Effector memory CD8-positive, alpha-beta T cell (primary cell): Measurements from ENCODE around the gene SLIT3.

Experiments used
- ATAC-seq: fragments of 150-1000 bp; cut with Tn5 transposase; replicated peaks from 2 replicates; pipeline ENCODE4 v1.10.0; 2021; ENCODE audit warnings: mild to moderate bottlenecking, moderate library complexity
- DNase-seq, 3 experiments: peaks; one replicate each; pipeline ENCODE4 v3.0.0; 2021
- H3K27ac Mint-ChIP-seq, 2 donors: one replicate each; pipeline ENCODE4 v1.8.0; 2022; ENCODE audit warnings: mild to moderate bottlenecking in 2 of 2, mixed read lengths in 2 of 2, moderate library complexity in 2 of 2
- H3K27me3 Mint-ChIP-seq, 2 donors: one replicate each; pipeline ENCODE4 v1.8.0; 2022; ENCODE audit warnings: mixed read lengths in 2 of 2
- H3K36me3 Mint-ChIP-seq: one replicate; pipeline ENCODE4 v1.8.0; 2022; ENCODE audit warnings: mild to moderate bottlenecking, moderate library complexity, mixed read lengths; ENCODE audit not compliant: insufficient read depth
- H3K4me1 Mint-ChIP-seq, 2 donors: one replicate each; pipeline ENCODE4 v1.8.0; 2022; ENCODE audit warnings: low read depth in 2 of 2, mixed read lengths in 2 of 2
- H3K4me3 Mint-ChIP-seq, 2 donors: one replicate each; pipeline ENCODE4 v1.8.0; 2022; ENCODE audit warnings: mild to moderate bottlenecking in 2 of 2, mixed read lengths in 2 of 2, moderate library complexity in 2 of 2
- H3K9me3 Mint-ChIP-seq, 2 donors: one replicate each; pipeline ENCODE4 v1.8.0; 2022; ENCODE audit warnings: mixed read lengths in 2 of 2

SLIT3 gene

DNA sequence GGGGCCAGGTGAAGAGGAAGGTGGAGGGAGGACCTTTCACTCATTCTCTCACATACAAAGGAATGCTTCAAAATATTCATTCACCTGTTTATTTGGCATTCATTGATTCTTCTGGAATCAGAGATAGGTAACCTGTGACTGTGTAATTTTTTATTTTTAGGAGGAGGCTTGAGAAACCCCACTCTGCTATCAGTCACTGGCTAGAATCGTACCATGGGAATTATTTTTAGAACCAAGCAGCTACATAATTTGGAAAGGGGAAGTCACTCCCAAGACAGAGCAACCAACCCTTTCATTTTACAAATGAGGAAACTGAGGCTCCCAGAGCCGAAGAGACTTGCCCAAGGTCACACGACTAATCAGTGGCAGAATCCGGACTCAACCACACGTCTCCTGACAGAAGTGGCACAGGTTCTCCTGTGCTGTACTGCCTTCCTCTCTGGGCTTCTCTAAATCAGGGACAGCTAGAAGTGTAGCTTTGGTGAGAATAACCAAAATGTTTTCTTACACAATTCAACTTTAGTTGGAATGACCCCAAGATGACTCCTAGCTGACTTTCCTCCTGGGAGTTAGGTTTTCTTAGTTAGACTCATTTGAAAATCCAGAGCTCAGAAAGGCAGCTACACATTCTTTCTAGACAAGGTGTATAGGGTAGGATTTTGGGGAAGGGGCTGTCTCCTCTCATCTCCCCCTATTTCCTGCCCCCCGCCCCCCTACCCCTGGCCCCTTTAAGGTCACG lies 457.5 kb downstream of the SLIT3 start:
- Mint-ChIP-seq H3K4me3 (no peak overlapping the region), H3K27ac (no peak overlapping the region), H3K27me3 (peaks cover 25 to 39% of the 10 kb centered on the region in 2 donors), H3K36me3 (no peaks in the 10 kb centered on the region), H3K9me3 (no peaks in the 10 kb centered on the region), H3K4me1 (no peaks in the 10 kb centered on the region)
- no peak for ATAC-seq
- no peak for DNase-seq

DNA sequence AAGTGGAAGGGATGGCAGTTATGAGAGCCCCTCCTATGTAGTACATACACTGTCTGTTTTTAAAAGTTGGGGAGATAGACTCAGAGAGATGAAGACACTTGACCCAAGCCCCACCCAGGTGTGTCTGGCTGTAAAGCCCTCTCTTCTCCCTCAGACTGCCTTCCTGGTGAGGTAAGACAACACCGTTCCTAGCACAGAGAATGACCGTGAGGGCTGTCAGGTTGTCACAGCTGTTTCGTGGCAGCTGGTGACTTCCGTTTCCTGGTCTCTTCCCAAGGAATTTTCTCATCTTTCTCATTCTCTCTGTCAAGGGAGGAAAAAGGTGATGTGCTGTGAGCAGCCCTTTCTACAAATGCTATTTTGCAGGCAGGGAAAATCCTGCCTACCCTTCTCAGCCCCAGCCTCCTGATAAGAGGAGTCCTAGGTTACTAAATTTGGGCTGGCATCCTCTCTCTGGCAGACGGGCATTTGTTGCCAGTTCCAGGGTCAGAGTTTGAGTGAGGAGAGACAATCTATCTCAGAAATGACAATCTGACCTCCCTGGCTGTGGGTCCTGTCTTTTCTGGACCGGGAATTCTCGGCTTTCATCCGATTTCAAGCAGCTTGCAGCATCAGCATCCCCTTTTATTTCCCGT lies 458.3 kb downstream of the SLIT3 start:
- H3K27ac Mint-ChIP-seq = no peak overlapping the region
- peaks cover 25 to 36% of the 10 kb centered on the region in 2 donors for H3K27me3 Mint-ChIP-seq

DNA sequence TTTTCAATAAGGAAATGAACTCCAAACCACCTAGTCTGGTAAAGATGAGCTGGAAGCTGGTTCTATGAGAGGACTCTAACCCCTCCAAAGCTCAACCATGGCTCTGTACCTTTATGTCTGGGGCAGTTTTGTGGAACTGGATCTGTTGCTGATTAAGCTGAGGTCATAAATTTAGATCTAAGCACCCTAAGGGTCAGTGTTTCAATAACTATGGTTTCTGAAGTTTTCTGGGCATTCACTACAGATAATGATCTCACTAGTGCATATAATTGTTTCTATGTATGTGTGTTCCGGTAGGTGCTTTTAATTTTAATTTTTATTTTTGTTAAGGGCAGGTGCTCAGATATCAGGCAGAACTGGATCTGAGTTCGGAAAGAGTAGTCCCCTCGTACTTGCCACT lies 463.1 kb downstream of the SLIT3 start:
- Mint-ChIP-seq H3K4me3 (no peak overlapping the region), H3K36me3 (no peaks in the 10 kb centered on the region), H3K4me1 (no peaks in the 10 kb centered on the region), H3K27ac (no peak overlapping the region), H3K27me3 (peaks cover 17 to 29% of the 10 kb centered on the region in 2 donors), H3K9me3 (no peaks in the 10 kb centered on the region)
- ATAC-seq (no peak), DNase-seq (no peak)

More for the DNA sequence above, 458.3 kb downstream of the SLIT3 start:
- ATAC-seq (no peak), DNase-seq (no peak)
- no peaks in the 10 kb centered on the region for H3K36me3 Mint-ChIP-seq
- no peak overlapping the region for H3K4me3 Mint-ChIP-seq
- no peaks in the 10 kb centered on the region for H3K9me3 Mint-ChIP-seq
- H3K4me1 Mint-ChIP-seq = no peaks in the 10 kb centered on the region

DNA sequence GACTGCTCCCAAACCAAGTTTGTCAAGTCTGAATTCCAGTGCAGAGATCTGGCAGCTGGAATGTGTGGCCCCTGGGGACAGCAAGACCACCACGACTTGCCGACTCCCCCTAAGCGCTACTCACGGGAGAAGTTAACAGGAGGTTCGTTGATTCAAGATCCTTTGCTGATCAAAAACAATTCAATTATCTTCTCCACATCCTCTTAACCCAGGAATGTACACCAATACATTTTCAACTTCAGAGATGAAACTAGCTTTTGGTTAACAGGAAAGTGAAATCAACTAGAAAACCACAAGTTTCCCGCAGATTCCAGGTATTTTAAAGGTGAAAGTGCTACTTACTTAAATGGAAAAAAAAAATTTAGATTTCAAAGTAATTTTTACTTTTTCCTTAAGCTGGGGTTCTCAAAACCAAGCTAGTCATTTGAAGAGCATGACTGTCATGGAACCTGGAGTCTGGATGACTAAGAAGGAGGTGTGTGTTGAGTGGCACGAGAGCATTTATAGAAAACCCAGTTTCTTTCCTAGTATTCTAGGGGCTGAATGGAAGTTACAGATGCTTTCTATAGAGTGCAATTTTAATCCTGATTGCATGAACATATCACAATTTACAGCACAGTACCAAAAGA lies 464.2 kb downstream of the SLIT3 start:
- no peak overlapping the region for H3K4me3 Mint-ChIP-seq
- no peaks in the 10 kb centered on the region for H3K36me3 Mint-ChIP-seq
- ATAC-seq = no peak
- H3K4me1 Mint-ChIP-seq = no peaks in the 10 kb centered on the region
- no peaks in the 10 kb centered on the region for H3K9me3 Mint-ChIP-seq
- no peak overlapping the region for H3K27ac Mint-ChIP-seq
- no peak for DNase-seq
- peaks cover 8 to 19% of the 10 kb centered on the region in 2 donors for H3K27me3 Mint-ChIP-seq

DNA sequence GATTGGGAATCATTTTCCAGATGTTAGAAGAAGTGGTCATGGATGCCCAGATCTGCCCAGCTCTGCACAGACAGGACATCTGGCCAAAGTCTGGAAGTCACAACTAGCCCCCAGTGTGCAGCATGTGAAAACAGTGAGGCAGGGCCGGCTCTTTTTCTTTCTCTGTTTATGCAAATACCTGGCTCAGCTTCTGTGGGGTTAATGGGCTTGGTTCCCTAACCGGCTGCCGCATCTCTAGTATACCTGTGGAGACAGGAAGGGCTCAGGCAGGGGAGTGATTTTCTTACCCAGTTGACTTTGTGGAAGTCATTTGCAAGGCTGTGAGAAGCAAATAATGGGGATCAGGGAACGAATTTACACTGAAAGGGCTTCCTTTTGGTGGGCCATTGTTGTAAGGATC lies 467.0 kb downstream of the SLIT3 start:
- Mint-ChIP-seq H3K36me3 (no peaks in the 10 kb centered on the region), H3K27ac (no peak overlapping the region), H3K27me3 (peaks cover 16 to 24% of the 10 kb centered on the region in 2 donors), H3K4me3 (no peak overlapping the region), H3K9me3 (no peaks in the 10 kb centered on the region), H3K4me1 (no peaks in the 10 kb centered on the region)
- ATAC-seq (no peak), DNase-seq (no peak)

DNA sequence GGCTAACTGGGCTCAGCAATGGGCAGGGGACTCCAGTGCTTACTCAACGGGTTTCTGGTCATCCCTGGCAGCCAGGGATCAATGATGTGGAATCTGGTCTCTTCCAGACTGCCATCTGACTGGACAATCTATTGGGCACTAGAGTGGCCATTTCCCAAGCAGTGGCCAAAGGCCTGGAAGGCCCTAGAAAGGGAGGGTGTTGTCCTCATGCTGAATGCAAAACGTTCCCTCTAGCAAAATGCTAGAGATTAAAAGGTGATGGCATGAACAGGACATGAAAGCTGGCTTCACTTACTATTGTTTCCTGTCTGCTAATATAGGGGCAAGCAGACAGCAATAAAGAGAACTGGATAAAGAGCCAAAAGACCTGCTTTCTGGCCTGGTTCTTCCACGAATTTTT lies 467.6 kb downstream of the SLIT3 start:
- Mint-ChIP-seq H3K9me3 (no peaks in the 10 kb centered on the region), H3K4me1 (no peaks in the 10 kb centered on the region), H3K27ac (no peak overlapping the region), H3K4me3 (no peak overlapping the region), H3K36me3 (no peaks in the 10 kb centered on the region), H3K27me3 (peaks cover 16 to 25% of the 10 kb centered on the region in 2 donors)
- ATAC-seq = no peak
- DNase-seq = no peak

DNA sequence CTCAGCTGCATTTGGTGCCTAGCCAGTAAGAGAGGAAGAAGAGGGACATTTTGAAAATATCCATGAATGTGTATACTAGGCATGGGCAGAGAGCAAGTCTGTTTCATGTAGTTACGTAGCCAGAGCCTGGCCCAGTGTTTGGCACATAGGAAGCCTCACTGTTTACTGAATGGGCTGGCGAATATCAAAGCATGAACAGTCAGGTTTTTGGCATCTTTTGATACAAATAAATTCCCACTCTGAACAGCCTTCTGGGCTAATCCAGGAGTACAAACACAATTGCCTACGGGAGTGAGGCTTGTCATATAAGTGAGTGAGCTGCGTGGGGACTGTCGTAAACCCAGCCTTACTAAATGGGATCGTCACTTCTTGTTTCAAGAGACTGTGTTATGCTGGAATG lies 468.6 kb downstream of the SLIT3 start:
- DNase-seq = no peak
- no peak for ATAC-seq
- H3K27me3 Mint-ChIP-seq = peaks cover 16 to 25% of the 10 kb centered on the region in 2 donors

DNA sequence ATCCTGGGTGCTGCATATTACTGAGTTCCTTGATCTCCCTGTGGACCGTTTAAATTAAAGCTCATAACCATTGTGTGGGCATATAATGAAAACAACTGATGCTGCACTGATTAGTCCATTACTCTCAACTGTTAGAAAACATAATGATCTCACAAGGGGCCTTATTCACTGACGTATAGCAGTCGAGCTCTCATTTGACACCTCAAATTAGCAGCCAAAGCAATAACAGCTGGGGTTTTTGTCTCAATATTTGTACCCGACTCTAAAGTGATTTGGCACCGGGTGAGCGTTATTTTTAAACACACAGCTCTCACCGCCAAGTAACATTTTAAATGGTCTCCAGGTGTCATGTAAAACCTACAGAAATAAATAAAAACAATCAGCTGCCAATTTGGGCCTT lies 469.6 kb downstream of the SLIT3 start:
- H3K9me3 Mint-ChIP-seq = no peaks in the 10 kb centered on the region
- H3K27ac Mint-ChIP-seq = no peak overlapping the region
- no peak for DNase-seq
- H3K27me3 Mint-ChIP-seq = peaks cover 16 to 25% of the 10 kb centered on the region in 2 donors
- H3K4me1 Mint-ChIP-seq = no peaks in the 10 kb centered on the region
- ATAC-seq = no peak
- no peak overlapping the region for H3K4me3 Mint-ChIP-seq
- H3K36me3 Mint-ChIP-seq = no peaks in the 10 kb centered on the region

More for the DNA sequence above, 468.6 kb downstream of the SLIT3 start:
- Mint-ChIP-seq H3K4me1 (no peaks in the 10 kb centered on the region), H3K27ac (no peak overlapping the region), H3K4me3 (no peak overlapping the region), H3K9me3 (no peaks in the 10 kb centered on the region), H3K36me3 (no peaks in the 10 kb centered on the region)

DNA sequence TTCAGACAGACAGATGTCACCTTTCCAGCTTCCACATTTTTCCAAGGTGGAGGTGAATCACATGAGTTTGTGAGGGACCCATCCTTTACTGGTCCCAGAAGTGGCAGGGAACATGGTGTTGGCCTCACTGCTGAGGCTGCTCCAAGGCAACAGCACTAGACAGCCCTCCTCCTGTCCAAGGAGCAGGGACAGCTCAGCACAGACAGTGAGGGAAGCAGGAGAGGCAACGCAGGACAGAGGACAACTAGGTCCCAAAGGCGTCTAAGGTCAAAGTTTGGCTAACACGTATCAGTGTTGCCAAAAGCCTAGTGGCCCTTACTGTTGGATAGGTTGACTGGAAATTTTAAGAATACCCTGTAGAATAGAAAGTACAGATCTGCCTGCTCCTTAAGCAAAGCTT lies 470.1 kb downstream of the SLIT3 start:
- no peak for DNase-seq
- Mint-ChIP-seq H3K27ac (no peak overlapping the region), H3K27me3 (peaks cover 16 to 20% of the 10 kb centered on the region in 2 donors), H3K4me3 (no peak overlapping the region), H3K4me1 (no peaks in the 10 kb centered on the region), H3K9me3 (no peaks in the 10 kb centered on the region), H3K36me3 (no peaks in the 10 kb centered on the region)
- ATAC-seq = no peak

DNA sequence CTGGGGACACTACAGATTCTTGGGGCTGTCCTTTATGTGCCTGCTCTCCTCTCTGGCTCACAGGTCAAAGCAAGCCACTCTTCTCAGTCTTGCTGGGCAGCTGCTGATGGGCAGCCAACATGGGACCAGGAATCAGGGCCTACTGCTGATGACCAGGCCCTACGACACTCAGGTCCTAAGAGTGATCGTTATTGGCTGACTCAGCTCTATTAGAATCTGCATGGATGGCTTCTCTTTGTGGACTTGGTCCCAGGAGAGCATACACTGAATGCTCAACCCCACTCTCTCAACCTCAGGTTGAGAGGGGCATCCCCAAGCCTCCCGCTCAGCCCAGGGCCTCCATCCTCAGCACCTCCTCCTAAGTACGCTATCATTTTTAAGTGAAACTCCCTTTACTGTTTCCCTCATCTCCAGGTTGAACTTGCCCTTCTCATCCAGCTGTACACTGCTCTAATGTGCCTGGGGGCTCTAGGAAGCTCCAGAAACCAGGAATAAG lies 471.0 kb downstream of the SLIT3 start:
- Mint-ChIP-seq H3K9me3 (no peaks in the 10 kb centered on the region), H3K27me3 (peaks cover 16 to 19% of the 10 kb centered on the region in 2 donors), H3K4me1 (no peaks in the 10 kb centered on the region), H3K4me3 (no peak overlapping the region), H3K36me3 (no peaks in the 10 kb centered on the region), H3K27ac (no peak overlapping the region)
- no peak for ATAC-seq
- DNase-seq = no peak

DNA sequence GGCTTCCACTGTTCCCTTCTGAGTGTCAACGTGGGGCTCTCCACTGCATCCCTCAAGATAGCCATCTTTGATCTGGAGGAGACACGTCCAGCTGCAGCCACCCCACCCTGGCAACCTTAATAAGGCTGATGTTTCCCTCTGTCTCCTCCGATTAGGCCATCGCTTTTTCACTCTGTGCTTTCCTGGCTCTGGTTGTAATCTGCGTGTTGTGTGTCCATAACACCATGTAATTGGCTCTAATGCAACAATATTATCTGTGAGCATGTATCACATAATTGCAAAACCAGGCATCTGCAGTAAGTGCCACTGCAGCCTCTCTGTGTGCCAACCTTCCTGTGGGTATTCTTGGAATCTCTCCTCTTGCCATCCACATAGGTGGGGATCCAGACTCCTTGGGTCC lies 471.9 kb downstream of the SLIT3 start:
- ATAC-seq (no peak), DNase-seq (no peak)
- no peaks in the 10 kb centered on the region for H3K4me1 Mint-ChIP-seq
- H3K9me3 Mint-ChIP-seq = no peaks in the 10 kb centered on the region
- H3K27me3 Mint-ChIP-seq = peaks cover 23 to 25% of the 10 kb centered on the region in 2 donors
- no peaks in the 10 kb centered on the region for H3K36me3 Mint-ChIP-seq
- no peak overlapping the region for H3K4me3 Mint-ChIP-seq
- no peak overlapping the region for H3K27ac Mint-ChIP-seq

DNA sequence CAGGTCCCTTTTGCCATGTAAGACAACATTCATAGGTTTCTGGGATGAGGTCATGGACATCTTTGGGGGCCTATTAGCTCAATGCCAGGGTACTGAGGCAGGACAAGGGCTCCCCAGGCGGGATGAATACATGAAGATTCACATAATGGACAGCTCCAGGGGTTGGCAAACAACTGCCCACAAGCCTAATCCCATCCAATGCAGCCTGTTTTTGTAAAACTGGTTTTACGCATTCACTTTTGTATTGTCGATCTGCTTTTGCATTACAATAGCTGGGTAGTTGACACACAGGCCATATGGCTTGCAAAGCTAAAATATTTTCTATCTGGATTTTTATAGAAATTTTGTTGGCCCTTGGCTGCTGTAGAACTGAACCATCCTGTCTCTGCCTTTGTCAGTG lies 473.3 kb downstream of the SLIT3 start:
- H3K27me3 Mint-ChIP-seq = peaks cover 26 to 32% of the 10 kb centered on the region in 2 donors

DNA sequence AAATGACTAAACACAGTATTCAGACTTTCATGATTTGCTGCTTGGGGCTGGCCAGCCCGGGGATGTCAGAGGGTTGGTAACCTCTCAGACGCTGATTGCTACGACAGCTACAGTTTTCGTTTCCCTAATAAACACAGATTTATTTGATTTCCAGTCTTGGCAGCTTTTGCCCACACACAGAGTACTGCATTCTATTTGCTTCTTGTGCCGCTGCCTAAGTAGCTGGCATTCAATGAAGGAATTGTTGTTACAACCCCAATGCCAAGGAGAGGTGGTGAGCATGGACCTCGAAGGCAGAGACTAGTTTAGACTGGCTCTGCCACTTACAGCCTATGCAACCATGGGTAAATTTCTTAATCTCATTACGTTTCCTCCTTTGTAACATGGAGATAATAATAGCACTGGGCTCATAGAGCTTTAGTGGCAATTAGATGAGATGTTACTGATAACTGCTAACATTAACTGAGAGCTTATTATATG lies 474.7 kb downstream of the SLIT3 start:
- Mint-ChIP-seq H3K27me3 (peaks cover 29 to 38% of the 10 kb centered on the region in 2 donors), H3K9me3 (no peaks in the 10 kb centered on the region), H3K27ac (no peak overlapping the region), H3K4me1 (no peaks in the 10 kb centered on the region), H3K36me3 (no peaks in the 10 kb centered on the region), H3K4me3 (no peak overlapping the region)
- ATAC-seq = no peak
- DNase-seq = no peak

More for the DNA sequence above, 473.3 kb downstream of the SLIT3 start:
- Mint-ChIP-seq H3K36me3 (no peaks in the 10 kb centered on the region), H3K4me3 (no peak overlapping the region), H3K9me3 (no peaks in the 10 kb centered on the region), H3K27ac (no peak overlapping the region), H3K4me1 (no peaks in the 10 kb centered on the region)
- DNase-seq (no peak), ATAC-seq (no peak)
